RWPE2 (cell line): ENCODE measurements around the gene SLC38A9.

Experiments used
- ATAC-seq: fragments of 200-7000 bp; cut with Tn5 transposase; 3 replicates; pipeline ENCODE4 v1.9.1; 2021; ENCODE audit warnings: low read depth
- DNase-seq: peaks from one replicate; pipeline ENCODE4 v3.0.0-alpha.2; 2020; ENCODE audit warnings: low spot score
- H3K27ac ChIP-seq: fragments of 450-650 bp; 2 replicates; pipeline ENCODE4 v1.5.1; 2017; ENCODE audit warnings: mild to moderate bottlenecking; ENCODE audit not compliant: poor library complexity, severe bottlenecking
- H3K27me3 ChIP-seq: fragments of 250-450 bp; sonication (Bioruptor Pico); 2 replicates; pipeline ENCODE4 v1.5.1; 2021; ENCODE audit warnings: mild to moderate bottlenecking, moderate library complexity; ENCODE audit not compliant: insufficient read depth, poor library complexity, severe bottlenecking
- H3K36me3 ChIP-seq: fragments of 250-450 bp; sonication (Bioruptor Pico); 2 replicates; pipeline ENCODE4 v1.5.1; 2020; ENCODE audit warnings: low read depth, mild to moderate bottlenecking, moderate library complexity
- H3K4me1 ChIP-seq: fragments of 250-450 bp; sonication (Bioruptor Pico); 2 replicates; pipeline ENCODE4 v1.5.1; 2021; ENCODE audit warnings: mild to moderate bottlenecking, moderate library complexity; ENCODE audit not compliant: insufficient read depth, poor library complexity, severe bottlenecking
- H3K4me3 ChIP-seq: fragments of 250-450 bp; sonication (Bioruptor Pico); 2 replicates; pipeline ENCODE4 v1.5.1; 2021; ENCODE audit warnings: mild to moderate bottlenecking, moderate library complexity; ENCODE audit not compliant: severe bottlenecking
- H3K9me3 ChIP-seq: fragments of 250-450 bp; sonication (Bioruptor Pico); 2 replicates; pipeline ENCODE4 v1.5.1; 2021; ENCODE audit warnings: mild to moderate bottlenecking, moderate library complexity; ENCODE audit not compliant: severe bottlenecking
- TF ChIP-seq, protein P1 (sequence below): fragments of 450-650 bp; IDR thresholded peaks from one replicate; pipeline ENCODE4 v1.5.1; 2017; ENCODE audit warnings: mild to moderate bottlenecking, moderate library complexity; ENCODE audit not compliant: poor library complexity, severe bottlenecking

Gene SLC38A9

DNA sequence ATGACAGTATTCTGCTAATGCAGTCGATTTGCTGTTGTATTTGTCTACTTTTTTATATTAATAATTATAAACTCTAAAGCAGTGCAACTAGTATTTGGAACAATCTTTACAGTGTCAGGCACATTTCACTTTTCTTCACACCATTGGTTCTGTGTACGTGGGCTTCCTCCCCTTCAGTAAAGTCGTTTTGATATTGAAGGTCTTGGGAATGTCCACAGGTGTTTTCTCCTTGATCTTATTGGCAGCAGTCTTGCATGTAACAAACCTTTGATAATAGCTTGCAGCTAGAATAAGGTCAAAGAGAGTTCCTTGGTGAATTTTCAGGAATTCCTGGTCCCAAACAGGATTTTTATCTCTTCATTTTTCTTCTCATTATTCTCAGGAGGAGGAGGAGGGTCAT lies 37.9 kb upstream of the SLC38A9 start:
- Histone ChIP-seq H3K4me3 (no peak overlapping the region), H3K36me3 (no peaks in the 10 kb centered on the region)
- ATAC-seq, result no peak

DNA sequence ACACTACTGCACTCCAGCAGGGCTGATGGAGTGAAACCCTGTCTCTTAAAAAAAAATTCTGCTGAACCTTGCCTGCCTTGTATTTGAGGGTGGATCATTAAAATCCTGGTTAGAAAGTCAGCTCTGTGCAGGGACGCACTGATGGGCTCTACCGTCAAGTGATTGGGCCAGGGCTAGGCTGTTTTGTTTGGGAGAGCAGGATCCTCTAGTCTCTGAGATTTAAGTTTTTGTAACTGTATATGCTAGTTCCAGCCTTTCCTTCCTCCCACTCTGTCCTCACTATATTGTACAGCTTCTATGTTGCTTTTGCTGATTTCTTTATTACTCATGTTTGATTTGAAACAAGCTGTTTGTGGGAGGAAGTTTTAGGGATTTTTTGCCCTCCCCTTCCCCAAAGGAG lies 37.3 kb upstream of the SLC38A9 start:
- Histone ChIP-seq H3K27ac (no peak overlapping the region), H3K4me3 (no peak overlapping the region), H3K36me3 (no peaks in the 10 kb centered on the region), H3K9me3 (no peaks in the 10 kb centered on the region), H3K27me3 (no peaks in the 10 kb centered on the region), H3K4me1 (no peaks in the 10 kb centered on the region)
- TF ChIP-seq, protein P1, sequence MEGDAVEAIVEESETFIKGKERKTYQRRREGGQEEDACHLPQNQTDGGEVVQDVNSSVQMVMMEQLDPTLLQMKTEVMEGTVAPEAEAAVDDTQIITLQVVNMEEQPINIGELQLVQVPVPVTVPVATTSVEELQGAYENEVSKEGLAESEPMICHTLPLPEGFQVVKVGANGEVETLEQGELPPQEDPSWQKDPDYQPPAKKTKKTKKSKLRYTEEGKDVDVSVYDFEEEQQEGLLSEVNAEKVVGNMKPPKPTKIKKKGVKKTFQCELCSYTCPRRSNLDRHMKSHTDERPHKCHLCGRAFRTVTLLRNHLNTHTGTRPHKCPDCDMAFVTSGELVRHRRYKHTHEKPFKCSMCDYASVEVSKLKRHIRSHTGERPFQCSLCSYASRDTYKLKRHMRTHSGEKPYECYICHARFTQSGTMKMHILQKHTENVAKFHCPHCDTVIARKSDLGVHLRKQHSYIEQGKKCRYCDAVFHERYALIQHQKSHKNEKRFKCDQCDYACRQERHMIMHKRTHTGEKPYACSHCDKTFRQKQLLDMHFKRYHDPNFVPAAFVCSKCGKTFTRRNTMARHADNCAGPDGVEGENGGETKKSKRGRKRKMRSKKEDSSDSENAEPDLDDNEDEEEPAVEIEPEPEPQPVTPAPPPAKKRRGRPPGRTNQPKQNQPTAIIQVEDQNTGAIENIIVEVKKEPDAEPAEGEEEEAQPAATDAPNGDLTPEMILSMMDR, result no peak
- no peak for ATAC-seq
- no peak for DNase-seq

More for the DNA sequence above, 37.9 kb upstream of the SLC38A9 start:
- Histone ChIP-seq H3K9me3 (no peaks in the 10 kb centered on the region), H3K27me3 (no peaks in the 10 kb centered on the region), H3K27ac (no peak overlapping the region), H3K4me1 (no peaks in the 10 kb centered on the region)
- no peak for DNase-seq
- TF ChIP-seq, protein P1, result no peak

DNA sequence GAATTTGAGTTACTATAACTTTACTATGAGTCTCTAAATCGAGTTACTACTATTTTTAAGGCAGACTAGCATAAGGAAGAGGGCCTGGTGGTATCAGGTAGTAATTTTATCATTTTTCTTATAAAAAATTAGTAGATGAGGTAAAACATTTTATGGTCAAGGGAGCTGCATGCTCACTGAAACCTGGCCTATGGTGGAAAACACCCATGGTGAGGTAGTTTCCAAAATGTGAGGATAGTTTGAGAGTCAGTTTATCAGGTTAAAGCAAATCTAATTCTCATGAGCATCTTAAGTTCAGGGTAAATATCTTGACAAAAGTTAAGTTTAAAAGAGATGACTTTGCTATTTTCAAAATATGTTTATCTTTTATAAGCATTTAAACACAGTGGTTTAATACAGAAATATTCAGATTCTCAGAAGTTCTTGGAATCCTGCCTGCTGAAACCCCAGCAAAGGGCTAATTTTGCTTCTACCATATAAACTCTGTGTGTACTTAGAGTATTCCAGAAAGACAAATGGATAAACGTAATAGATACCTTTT lies 35.7 kb upstream of the SLC38A9 start:
- Histone ChIP-seq H3K4me1 (no peaks in the 10 kb centered on the region), H3K27me3 (no peaks in the 10 kb centered on the region), H3K27ac (no peak overlapping the region), H3K4me3 (no peak overlapping the region), H3K36me3 (no peaks in the 10 kb centered on the region), H3K9me3 (no peaks in the 10 kb centered on the region)
- DNase-seq (no peak), ATAC-seq (no peak)
- TF ChIP-seq, protein P1, result no peak

DNA sequence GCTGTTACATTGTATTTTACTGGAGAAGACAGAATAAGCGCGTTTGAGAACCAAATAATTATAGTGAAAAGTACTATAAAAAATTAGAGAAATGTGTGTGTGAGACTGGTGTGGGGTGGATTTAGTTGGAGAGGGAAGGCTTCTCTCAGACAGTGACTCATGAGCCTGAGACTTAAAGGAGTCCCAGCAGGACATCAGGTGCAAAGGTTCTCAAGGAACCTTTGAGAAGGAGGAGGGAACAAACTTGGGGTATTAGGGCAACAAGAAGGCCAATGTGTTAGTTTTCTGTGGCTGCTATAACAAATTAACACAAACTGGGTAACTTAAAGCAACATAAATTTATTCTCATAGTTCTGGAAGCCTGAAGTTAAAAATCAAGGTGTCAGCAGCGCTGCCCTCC lies 30.7 kb upstream of the SLC38A9 start:
- H3K36me3 ChIP-seq, result no peaks in the 10 kb centered on the region
- H3K4me1 ChIP-seq, result no peaks in the 10 kb centered on the region
- no peak overlapping the region for H3K27ac ChIP-seq
- H3K4me3 ChIP-seq, result no peak overlapping the region
- no peak for DNase-seq
- no peak for ATAC-seq
- TF ChIP-seq, protein P1, result no peak
- no peaks in the 10 kb centered on the region for H3K27me3 ChIP-seq
- H3K9me3 ChIP-seq, result no peaks in the 10 kb centered on the region

DNA sequence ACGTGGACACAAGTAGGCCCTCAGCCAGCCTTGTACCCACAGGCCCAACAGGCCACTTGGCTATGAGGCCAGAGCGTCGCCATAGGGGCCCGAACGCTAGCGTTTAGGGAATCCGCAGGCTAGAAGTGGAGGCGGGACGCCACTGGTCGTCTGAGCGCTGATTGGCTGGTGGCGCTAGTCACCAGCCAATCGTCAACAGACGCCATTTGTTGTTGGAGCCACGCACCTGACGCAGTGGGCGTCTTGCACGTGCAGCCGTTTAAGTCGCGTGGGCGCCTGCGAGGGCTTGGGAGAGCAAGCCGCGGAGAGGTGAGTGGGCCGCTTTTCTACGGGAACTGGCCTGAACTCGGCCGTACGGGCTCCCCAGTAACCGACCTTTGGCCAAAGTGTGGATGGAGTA lies 25.7 kb upstream of the SLC38A9 start, which contains the start of gene DDX4:
DDX4 (plus strand) TSS at position 269 of the 400 bp plus-strand sequence. CDS start 903 bp downstream, outside the sequence.
- Histone ChIP-seq H3K27me3 (no peaks in the 10 kb centered on the region), H3K27ac (no peak within 1 kb of the TSS), H3K9me3 (no peaks in the 10 kb centered on the region), H3K4me1 (no peaks in the 10 kb centered on the region), H3K36me3 (no peaks in the 10 kb centered on the region), H3K4me3 (no peak within 1 kb of the TSS)
- ATAC-seq, result no peak
- TF ChIP-seq, protein P1, result no peak
- DNase-seq, result no peak
